ENCODE data around the gene CCNF.
A peak's percentile ranks its signal among the peaks of the same experiment; 100 is the strongest.

DNA sequence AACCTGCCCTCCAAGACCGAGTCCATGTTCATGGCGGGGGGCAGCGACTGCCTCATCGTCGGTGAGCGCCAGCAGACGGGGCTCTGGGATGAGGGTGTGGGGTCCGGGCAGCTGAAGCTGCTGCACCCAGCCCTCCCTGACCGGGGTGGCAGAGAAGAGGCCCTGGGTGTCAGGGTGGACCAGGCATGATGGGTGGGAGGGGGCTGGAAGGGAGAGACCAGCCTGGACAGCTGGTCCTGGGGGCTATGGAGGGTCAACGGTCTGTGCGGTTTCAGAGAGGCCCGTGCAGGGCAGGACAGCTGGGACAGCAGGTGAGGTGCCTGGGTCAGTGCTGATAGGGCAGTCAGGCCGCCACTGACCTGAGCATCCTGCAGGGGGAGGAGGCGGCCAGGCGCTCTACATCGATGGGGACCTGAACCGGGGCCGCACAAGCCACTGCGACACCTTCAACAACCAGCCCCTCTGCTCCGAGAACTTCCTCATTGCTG is 71.2 kb downstream of the CCNF start:
- TF ChIP-seq, protein P1, sequence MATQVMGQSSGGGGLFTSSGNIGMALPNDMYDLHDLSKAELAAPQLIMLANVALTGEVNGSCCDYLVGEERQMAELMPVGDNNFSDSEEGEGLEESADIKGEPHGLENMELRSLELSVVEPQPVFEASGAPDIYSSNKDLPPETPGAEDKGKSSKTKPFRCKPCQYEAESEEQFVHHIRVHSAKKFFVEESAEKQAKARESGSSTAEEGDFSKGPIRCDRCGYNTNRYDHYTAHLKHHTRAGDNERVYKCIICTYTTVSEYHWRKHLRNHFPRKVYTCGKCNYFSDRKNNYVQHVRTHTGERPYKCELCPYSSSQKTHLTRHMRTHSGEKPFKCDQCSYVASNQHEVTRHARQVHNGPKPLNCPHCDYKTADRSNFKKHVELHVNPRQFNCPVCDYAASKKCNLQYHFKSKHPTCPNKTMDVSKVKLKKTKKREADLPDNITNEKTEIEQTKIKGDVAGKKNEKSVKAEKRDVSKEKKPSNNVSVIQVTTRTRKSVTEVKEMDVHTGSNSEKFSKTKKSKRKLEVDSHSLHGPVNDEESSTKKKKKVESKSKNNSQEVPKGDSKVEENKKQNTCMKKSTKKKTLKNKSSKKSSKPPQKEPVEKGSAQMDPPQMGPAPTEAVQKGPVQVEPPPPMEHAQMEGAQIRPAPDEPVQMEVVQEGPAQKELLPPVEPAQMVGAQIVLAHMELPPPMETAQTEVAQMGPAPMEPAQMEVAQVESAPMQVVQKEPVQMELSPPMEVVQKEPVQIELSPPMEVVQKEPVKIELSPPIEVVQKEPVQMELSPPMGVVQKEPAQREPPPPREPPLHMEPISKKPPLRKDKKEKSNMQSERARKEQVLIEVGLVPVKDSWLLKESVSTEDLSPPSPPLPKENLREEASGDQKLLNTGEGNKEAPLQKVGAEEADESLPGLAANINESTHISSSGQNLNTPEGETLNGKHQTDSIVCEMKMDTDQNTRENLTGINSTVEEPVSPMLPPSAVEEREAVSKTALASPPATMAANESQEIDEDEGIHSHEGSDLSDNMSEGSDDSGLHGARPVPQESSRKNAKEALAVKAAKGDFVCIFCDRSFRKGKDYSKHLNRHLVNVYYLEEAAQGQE (IDR thresholded peaks at IDR 0.05; ENCODE audit: low read depth), result no peak
- TF ChIP-seq, protein P2, sequence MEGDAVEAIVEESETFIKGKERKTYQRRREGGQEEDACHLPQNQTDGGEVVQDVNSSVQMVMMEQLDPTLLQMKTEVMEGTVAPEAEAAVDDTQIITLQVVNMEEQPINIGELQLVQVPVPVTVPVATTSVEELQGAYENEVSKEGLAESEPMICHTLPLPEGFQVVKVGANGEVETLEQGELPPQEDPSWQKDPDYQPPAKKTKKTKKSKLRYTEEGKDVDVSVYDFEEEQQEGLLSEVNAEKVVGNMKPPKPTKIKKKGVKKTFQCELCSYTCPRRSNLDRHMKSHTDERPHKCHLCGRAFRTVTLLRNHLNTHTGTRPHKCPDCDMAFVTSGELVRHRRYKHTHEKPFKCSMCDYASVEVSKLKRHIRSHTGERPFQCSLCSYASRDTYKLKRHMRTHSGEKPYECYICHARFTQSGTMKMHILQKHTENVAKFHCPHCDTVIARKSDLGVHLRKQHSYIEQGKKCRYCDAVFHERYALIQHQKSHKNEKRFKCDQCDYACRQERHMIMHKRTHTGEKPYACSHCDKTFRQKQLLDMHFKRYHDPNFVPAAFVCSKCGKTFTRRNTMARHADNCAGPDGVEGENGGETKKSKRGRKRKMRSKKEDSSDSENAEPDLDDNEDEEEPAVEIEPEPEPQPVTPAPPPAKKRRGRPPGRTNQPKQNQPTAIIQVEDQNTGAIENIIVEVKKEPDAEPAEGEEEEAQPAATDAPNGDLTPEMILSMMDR (IDR thresholded peaks at IDR 0.05 in 2 of 3, conservative IDR thresholded peaks at IDR 0.05 in 1 of 3; ENCODE audit: borderline replicate concordance in 1 of 3, insufficient read depth in 1 of 3, low read depth in 2 of 3, low read length in 2 of 3), result 0 out of 6 replicates have a peak, but pooled peaks of 1 of the 3 experiments have one; percentile 6
- no peak for TF ChIP-seq POLR2A (IDR thresholded peaks at IDR 0.05; ENCODE audit: borderline replicate concordance, extremely low read depth, insufficient read depth, insufficient read length)
- no peak for TF ChIP-seq ZFX (IDR thresholded peaks at IDR 0.05)
- TF ChIP-seq RAD21 (IDR thresholded peaks at IDR 0.05; ENCODE audit: low read depth), result no peak
- no peak for TF ChIP-seq YY1 (IDR thresholded peaks at IDR 0.05; ENCODE audit: extremely low read depth, insufficient replicate concordance, low read depth, low read length)
